ENCODE measurements around the gene ATAD2B.
"Not testable (repeated sequence)": the region's sequence is repeated elsewhere in the genome, so short reads cannot be mapped to it uniquely, and the experiment has no call there.

ATAD2B gene

DNA sequence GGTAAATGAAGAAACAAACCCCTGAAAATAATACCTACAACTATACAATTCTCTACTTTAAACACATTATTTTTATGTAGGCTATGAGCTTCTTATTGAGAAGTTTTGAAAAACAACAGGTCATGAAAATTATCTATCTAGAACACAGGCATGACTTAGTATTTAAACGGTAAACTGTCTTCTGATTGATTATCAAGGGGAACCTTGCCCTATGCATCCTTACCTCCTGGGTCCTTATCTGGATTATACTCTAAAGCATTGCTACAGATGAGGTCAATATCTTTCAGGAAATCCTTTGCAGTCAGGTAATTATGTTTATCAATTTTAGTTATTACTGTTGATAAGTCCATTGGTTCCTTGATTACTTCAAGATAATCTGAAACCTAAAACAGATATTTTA is 144.3 kb downstream of the ATAD2B start:
- DNase-seq: no peak

DNA sequence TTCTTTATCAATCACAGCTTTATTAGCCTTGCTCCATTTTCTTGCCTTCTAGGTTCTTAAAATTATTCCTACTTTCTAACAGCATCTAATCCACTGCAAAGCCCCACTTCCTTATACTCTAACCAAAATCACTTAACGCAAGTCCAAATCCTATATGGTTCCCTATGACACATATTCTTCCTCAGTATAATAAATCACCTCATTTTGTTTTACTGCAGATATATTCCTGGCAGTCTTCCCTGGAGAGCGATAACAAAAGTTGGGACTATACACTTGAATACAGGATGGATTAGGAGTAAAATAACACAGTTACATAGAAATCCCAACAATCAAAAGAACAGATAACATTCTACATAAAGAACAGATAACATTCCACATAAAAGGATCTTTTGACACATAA is 144.8 kb downstream of the ATAD2B start:
- DNase-seq: no peak

DNA sequence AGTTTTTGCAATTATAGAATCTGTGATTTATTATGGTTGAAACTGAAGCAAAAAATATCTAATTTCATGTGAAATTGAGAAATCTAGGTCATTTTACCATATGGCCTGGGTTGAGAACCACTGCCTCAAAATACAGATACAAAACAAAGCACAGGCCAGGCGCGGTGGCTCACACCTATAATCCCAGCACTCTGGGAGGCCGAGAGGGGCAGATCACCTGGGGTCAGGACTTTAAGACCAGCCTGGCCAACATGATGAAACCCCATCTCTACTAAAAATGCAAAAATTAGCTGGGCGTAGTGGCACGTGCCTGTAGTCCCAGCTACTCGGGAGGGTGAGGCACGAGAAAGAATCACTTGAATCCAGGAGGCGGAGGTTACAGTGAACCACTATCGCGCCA is 146.5 kb downstream of the ATAD2B start:
- not testable (repeated sequence) for DNase-seq

DNA sequence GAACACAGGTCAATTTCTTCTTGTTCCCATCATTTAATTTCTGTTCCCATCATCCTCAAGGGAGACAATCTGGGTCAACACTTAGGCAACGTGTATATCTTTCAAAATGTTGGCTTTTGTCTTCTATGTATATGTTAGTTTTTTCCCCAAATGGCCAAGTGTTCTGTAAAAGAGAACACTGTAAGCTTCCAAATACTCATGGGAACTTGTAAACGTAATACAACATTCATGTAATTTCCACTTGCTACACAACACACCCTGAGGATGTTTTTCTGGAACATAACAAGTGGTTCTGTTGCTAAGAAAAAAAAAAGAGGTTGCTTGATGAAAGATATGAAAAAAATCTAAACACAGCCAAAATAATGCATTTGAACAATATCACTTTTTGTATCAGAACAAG is 149.1 kb downstream of the ATAD2B start:
- no peak for DNase-seq

DNA sequence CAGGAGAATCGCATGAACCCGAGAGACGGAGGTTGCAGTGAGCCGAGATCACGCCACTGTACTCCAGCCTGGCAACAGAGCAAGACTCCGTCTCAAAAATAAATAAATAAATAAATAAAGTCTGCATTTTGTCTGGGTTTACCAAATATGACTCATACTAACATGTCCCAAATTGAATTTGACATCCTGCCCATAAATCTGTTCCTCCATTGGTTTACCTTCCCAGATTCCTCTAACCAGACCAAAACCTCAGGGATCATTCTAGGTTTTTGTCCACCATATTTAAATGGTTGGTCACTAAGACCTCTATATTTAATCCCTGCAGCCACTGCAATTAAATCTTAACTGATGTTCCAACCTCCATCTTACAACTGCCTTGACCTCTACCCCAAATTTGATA is 150.9 kb downstream of the ATAD2B start:
- DNase-seq: no peak

DNA sequence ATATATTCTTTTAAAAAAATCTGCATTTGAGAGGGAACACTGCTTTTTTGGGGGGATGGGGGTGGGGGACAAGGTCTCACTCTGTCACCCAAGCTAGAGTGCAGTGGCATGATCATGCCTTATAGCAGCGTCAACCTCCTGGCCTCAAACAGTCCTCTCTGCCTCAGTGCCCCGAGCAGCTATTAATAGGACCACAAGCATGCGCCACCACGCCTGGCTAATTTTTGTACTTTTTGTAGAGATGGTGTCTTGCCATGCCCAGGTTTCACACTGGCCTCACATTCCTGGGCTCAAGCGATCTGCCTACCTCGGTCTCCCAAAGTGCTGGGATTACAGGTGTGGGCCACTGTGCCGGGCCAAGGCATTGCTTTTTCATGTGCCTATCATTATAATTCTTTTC is 154.2 kb downstream of the ATAD2B start:
- no peak for DNase-seq

DNA sequence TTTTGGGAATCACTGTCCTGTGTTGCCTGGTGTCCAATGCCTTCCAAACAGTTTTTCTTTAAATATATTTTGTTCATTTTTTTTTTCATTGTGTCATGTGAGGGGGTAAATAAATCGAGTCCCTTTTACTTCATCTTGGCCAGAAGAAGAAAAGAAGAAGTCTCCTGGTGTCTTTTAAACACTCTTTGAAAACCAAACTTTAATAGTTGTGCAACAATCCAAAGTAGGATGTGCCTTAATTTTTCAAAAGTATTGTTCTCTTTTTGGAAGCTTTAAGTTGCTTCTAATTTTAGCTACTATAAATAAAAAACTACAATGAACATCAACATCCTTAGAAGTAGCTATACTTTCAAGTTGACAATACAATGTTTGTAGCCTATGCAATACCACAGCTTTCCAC is 154.9 kb downstream of the ATAD2B start:
- no peak for DNase-seq

DNA sequence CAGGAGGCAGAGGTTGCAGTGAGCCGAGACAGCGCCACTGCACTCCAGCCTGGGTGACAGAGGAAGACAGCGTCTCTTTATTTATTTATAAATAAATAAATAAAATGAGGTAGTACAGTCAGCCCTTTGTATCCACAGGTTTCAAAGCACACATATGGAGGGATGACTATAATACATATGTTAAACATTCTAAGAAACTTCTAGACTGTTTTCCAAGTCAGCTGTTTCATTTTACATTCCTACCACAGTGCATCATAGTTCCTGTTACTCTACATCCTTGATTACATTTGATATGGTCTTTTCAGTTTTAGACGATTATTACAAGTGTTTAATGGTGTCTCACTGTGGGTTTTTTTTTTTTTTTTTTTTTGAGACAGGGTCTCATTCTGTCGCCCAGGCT is 157.6 kb downstream of the ATAD2B start:
- no peak for DNase-seq

DNA sequence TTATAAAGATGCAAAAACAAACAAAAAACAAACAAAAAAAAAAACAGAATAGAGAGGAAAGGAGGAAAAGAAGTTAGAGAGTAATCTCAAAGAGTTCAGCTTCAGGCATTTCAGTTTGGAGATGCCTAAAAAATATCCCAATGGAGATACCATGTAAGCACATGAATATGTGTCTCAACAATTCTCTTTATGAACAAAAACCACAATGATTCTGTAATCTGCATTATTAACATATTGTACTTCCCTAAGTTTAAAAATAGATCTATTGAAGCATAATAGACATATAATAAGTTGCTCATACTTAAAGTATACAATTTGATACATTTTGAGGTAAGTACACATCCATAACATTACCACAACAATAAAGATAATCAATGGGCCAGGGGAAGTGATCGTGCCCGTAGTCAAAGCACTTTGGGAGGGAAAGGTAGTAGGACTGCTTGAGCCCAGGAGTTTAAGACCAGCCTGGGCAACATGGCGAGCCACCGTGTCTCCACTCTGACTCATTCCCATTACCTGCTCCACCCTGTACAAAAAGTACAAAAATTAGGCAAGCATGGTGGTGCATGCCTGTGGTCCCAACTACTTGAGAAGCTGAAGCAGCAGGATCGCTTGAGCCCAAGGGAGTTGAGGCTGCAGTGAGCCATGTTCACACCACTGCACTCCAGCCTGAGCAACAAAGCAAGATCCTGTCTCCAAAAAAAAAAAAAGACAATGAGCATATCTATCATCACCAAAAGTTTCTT is 158.9 kb downstream of the ATAD2B start:
- DNase-seq: no peak

DNA sequence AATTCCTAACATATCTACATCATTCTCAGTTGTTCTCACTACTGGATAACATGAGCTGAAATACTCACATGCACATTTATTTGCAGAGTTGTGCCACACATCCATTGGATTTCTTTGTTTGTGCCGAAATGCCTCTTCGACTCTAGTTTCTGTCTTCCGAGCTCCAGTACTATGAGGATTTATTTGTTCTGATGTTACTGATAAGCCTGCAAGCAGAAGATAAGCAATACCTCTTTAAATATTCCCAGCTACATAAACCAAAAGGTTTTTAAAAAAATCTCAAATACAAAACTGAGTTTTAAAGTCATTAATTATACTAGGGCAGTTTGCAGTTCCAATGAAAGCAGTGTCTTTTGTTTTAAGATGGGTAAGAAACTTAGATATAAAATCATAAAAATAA is 164.8 kb downstream of the ATAD2B start:
- DNase-seq: no peak

DNA sequence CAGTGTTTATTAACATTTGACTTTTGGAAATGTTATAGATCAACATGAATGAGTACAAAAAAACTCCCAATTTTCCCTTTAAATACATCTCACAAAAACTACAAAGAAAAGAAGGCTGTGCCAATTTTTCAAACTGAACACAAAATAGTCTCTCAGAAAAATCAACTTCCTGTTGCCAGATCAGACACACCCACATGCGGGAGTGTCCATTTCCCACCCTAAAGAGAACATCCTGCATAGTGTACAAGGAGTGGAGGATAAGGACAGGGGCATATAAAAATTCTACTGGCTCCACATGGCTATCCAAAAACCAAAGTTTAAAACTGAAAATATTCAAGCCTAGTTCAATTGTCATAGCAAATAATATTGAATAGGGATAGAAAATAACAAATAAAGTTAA is 165.3 kb downstream of the ATAD2B start:
- no peak for DNase-seq

DNA sequence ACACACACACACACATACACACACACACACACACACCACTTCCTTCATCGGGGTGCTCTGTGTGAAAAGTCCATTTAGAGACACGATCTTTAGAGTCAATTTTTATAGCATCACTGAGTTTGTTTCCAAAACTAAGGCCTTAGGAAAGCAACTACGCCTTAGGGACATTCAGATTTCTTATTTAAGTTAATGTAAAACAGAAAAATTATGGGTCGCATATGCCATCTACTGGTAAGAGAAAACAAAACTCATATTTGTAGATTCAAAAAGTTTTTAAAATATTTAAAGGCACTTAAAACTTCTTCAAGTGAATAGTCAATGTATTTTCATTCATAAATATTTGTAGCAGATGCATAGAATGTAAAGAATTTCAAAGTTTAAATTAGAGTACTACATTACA is 166.2 kb downstream of the ATAD2B start:
- no peak for DNase-seq

DNA sequence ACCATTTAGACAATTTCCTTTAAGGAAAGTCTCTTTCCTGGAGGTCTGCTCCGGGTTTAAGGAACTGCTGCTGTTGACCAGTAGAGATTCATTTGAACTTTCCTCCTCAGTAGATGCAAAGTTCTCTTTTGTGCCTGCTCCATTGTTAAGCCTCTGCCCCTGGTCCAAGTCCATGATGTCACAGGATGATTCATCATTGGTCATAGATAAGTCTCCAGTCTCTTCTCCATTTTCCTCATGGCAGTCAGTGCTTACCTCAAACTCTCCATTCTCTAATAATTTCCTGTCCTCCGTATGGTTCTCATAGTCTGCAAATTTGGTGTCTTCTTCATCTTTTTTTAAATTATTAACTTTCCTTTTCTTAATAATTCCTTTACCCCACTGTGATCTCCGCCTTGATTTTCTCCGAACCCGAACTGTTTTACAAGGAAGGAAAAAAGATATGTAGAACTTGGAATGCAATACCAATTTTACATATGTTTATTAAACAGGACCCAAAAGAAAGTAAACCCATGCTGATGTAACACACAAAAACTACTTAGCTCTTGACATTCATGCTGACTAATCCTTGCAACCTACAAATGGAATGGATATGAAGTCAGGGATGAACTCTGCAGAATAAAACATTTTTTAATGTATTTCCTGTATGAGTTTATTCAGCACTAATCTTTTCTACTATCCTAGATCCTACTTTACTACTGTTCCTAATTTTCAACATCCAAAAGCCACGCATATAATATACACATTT is 169.1 kb downstream of the ATAD2B start:
- DNase-seq: no peak

DNA sequence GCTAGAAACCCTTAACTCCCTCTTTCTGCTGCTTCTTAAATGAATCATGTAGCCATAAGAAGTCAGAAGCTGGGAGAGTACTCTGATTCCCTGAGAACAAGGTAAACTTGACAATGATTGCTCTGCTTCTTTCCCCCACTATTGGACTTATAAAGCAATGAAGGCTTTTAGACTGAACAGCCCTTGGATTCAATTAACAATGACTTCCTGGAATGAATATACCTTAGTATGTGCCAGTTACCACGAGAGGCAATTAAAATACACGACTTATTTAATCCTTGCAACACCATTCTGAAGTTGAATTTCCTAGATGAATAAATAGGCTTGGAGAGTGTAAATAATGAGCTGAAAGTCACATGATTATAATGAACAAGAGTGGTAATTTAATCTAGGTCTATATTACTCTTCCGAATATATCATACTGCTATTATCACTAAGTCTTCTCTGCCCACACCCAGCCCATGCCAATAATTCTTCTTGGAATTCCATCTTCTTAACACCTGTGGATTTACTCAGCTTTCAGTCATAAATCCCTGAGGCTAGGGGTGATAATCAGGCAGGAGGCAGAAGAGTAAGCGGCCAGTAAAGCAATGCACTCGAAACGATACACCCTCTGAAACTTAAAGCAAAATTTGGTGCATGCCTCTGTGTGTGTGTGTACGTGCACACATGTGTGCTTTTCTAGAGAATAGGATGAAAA is 170.2 kb downstream of the ATAD2B start:
- DNase-seq: no peak

DNA sequence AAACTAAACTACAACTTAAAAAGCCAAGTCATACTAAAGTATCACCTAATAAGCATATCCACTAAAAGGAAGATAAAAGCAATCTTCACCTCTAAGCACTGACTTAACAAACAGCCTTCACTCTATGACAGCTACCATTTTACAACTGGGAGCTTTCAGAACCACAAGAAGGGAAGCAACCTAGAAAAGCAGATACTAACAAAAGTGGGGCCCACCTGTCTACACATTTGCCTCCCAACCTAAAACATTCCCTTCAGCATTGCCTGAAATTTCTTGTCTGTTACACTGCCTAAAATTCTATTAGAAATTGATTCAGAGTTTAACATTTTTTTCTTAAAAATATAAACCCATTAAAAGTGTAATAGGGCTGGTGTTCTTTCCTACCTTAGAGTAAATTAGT is 172.0 kb downstream of the ATAD2B start:
- DNase-seq: no peak

DNA sequence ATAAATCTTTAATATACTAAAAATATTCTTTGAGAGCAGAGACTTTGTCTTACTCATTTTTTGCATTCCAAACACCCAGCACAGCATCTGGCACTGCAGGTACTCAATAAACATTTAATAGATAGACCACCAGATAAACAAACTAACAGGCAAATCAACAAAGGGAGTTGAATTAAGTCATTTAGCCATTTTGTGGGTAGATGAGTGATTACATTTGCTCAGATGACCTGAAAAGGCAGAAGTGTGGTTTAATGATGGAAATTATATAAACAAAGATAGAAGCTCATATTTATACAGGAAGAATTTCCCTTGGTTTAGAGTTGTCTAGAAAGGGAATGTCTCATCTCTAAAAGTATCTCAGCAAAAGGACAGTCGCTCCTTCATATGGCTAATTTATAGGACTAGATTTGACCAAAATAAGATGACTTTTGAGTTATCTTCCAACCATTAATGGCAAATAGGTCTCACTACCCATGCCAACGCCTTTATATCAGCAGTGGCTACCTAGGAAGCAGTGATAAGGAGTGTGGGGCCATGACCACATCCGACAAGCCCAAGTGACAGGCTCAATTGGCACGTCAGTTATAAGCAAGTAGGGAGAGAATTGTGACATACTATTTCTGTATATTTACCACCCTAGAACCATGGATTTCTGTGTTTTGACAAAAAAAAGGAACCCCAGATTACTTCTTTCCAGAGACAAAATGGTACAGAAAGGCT is 173.5 kb downstream of the ATAD2B start:
- DNase-seq: no peak

DNA sequence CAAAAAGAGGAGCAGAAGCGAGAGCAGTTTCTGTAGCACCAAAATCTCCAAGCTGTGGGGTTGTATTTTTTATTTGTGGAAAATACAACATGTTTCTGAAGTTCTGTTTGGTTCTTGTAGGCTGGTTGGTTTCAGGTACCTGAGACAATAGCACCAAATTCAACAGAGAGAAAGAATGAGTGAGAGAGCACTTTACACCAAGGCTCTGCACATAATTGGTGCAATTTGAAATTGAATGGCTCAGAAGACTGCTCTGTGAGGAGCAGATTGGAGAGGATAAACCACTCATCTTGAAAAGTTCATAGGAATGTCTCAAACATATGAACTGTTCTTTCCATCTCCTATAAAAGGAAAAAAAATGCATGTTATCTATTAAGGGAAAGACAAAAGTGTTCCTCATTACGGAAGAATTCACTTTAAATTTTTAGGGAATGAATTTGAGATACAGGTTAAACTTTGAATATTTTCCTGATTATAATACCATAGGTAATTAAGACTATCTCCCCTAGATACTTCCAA is 175.1 kb downstream of the ATAD2B start:
- no peak for DNase-seq

DNA sequence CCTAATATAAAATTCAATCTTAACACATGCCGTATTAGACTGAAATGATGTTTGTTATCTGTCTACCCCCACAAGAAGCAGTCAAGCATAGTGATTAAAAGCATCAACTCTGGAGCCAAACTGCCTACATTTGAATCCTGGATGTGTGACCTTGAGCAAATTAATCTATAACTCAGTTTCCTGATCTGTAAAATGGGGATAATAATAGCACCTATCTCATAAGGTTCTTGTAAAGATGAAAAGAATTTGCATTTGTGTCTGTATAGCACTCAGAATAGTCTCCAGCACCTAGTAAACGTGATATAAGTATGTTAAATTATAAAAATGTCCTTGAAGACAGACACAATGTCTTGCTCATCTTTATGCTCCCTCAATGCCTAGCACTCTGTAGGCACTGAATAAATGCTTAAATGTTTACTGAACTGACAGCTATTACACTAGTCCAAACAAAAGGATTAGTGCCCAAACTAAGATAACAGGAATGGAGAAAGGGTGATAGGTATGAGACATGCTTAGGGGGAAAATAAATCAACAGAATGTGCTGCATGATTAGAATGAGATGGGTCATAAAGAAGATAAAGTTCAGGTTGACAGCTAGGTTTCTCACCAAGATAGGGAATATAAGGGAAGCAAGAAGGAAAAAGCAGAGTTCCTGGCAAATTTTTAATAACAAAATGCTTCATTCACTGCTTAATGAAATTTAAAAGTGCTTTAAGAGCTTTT is 180.6 kb downstream of the ATAD2B start:
- DNase-seq: no peak

DNA sequence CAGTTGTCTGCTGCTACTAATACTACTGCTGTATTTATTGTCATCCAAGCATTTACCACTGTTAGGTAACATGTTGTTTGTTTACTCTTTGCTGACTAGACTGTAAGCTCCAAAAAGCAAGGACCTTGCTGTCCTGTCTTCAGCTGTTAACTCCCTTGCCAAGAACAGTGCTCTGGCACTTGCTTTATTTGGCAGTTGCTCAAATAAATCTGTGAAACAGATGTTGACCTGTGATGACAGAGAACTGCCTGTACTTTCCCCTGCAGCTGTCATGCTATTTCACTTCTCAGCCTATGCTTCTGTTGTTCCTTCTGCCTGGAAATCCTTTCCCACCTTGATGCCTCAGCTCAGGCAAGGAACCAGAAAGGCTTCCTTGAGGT is 181.2 kb downstream of the ATAD2B start:
- no peak for DNase-seq

DNA sequence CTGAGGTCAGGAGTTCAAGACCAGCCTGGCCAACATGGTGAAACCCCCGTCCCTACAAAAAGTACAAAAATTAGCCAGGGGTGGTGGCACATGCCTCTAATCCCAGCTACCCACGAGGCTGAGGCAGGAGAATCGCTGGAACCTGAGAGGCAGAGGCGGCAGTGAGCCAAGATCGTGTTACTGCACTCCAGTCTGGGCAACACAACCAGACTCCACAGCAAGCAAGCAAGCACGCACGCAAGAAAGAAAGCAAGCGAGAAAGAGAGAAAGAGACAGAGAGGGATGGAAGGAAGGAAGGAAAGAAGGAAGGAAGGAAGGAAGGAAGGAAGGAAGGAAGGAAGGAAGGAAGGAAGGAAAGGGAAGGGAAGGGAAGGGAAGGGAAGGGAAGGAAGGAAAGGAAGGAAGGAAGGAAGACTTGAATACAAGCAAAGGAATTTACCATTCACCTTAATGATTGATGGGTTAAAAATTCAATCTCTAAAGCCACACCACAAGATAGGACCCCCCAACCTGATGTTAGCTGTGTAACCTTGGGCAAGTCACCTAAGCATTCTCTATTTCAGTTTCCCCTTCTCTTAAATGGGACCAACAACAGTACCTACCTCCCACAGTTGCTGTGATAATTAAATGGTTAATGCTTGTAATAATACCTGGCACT is 181.7 kb downstream of the ATAD2B start:
- DNase-seq: no peak

DNA sequence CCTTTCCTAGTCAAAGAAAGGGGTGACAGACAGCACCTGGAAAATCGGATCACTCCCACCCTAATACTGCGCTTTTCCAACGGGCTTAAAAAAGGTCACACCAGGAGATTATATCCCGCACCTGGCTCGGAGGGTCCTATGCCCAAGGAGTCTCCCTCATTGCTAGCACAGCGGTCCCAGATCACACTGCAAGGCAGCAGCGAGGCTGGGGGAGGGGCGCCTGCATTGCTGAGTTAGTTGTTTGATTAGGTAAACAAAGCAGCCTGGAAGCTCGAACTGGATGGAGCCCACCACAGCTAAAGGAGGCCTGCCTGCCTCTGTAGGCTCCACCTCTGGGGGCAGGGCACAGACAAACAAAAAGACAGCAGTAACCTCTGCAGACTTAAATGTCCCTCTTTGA is 190.1 kb downstream of the ATAD2B start:
- DNase-seq: not testable (repeated sequence)

DNA sequence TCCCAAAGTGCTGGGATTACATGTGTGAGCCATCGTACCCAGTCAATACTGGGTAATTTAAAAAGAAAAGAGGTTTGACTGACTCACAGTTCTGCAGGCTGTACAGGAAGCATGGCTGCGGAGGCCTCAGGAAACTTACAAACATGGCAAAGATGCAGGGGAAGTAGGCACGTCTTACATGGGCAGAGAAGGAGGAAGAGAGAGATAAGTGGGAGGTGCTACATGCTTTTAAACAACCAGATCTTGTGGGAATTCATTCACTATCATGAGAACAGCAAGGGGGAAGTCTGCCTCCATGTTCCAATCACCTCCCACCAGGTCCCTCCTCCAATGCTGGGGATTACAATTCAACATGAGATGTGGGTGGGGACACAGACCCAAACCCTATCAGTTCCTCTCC is 192.5 kb downstream of the ATAD2B start:
- DNase-seq: no peak

Data from cerebellar nuclear complex (tissue), 1 donor.